Islet of Langerhans (tissue), 1 donor: ENCODE data around the gene BACH1.

Experiments used
- FAIRE-seq: peaks from one replicate; lab custom pipeline; 2011; peaks lifted over from hg19 to GRCh38; lab: Jason Lieb, UNC

BACH1 gene

GRCh38 chr21:29382030-29382654 lies 83.4 kb downstream of the BACH1 start:
- FAIRE-seq, result no peak

DNA sequence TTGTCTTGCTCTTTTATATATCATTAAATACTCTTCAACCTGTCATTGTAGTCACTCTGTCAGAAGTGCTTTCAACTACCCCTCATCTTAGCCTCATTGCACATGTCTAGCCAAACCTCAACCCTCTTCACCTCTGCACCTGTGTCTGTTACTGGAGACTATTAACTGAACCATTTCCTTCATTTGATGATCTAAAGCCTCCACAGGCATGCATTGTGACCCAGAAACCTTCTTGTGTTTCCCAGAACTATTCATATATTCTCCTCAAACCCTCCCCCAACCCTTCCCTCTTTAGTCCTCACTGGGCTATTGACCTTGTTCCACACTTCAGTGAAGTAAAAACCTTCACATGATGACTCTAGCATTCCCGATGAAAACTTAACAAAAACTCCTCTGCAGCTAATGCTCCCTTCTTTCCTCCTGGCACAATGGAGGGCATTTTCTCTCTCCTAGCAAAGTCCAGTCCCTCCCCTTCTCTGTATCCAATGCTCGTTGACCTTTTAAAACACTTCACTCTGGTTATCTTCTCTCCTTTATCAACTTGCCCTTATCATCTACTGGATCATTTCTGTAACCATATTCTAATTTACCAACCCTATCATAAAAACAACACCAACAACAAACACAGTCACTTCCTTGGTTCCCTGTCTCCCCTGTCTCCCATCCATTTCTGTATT lies 86.1 kb downstream of the BACH1 start:
- FAIRE-seq, result no peak

DNA sequence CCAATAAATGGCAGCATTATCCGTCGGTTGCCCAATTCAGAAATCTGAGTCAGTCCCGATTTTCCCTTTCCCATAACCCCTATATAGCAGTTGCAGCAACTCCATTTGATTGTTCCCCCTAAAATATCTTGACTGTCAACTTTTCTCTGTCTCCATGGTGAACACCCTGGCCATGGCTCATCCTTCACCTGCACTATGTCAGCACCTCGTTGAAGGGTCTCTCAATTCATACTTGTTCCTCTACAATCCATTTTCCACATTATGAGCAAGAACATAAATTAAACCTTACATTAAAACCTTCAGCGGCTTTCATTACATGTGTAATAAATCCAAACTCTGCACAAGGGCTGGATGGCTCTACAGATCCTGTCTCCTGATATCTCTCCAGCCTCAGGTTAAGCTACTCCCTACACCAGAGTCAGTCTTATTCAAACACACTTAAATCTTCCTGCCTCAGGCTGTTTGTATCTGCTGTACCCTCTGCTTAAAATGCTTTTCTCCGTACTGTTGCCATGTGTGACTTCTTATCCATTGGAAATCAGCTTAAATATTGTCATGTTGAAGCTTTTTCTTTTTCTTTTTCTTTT lies 87.3 kb downstream of the BACH1 start:
- no peak for FAIRE-seq

DNA sequence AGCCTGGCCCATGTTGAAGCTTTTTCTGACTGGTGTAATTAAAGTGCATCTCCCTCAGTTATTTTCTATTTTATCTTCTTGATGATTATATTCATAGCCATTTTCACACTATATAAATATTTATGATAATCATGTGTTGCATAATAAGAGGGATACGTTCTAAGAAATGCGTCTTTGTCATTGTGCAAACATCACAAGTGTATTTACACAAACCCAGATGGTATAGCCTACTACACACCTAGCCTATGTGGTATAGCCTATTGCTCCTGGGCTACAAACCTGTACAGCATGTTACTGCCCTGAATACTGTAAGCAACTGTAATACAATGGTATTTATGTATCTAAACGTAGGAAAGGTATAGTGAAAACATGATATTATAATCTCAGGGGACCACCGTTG lies 88.1 kb downstream of the BACH1 start:
- FAIRE-seq, result no peak

DNA sequence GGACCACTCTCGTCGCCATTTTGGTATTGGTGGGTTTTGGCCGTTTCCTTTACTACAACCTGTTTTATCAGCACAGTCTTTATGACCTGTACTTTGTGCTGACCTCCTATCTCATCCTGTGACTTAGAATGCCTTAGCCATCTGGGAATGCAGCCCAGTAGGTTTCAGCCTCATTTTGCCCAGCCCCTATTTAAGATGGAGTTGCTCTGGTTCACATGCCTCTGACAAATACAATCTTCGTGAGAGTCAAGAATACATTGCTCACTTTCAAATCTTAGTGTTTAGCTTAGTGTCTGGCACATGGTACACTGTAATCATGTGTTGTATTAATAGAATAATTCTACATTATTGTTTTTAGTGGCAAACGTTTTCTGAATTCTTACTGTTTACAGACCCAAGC lies 88.9 kb downstream of the BACH1 start:
- FAIRE-seq, result no peak

DNA sequence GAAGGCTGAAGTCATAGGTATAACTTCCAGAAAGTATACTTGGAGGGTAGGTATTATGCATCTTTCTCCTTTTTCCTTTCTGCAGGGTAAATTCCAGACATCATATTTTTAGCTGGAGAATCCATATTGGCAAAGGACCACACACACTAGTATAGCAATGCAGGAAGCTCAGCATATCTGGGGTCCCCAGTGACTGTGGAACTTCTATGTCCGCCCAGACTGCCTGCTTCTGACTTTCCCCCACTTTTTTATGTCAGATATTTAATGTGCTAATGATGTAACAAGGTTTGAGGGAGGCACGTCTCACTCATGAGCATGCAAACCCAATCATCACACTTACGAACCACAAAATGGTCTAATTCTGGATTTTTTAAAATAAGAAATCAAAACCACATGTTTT lies 90.4 kb downstream of the BACH1 start:
- FAIRE-seq, result no peak

DNA sequence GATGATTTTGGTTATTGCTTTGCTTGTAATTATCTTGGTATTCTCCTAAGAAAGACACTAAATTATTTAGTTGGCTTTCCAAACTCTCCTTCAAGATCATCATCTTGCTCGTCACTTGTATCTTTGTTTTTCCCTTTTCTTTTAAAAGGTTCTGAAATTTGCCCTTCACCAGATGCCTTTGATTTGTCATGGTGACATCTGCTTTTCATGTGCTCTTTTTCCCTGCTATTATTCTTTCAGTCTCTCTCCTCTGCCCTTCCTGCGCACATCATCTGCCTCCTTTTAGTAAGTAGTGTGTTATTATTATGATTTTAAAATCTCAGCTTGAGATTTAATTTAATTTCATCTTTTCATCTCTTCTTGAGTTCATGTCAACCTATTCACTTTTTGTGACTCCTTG lies 92.1 kb downstream of the BACH1 start:
- FAIRE-seq, result no peak

DNA sequence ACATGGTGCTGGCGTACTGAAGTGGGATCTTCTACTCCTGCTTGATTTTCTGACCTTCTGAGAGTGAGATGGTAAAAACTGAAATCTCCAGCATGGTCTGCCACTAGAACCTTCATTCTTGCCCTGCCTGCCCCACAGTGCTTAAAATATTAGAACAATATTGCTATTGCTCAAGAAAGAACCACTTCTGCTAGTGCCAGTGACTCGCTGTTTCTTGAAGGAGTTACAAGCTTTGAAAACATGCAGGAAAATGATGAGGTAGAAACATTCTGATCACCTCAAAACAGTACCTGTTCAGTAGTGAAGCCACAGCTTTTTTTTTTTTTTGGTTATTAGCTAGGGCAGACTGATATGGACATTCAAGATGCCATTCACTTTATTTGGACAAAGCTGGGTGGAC lies 95.3 kb downstream of the BACH1 start:
- FAIRE-seq, result no peak
